Amniotic epithelial cell (primary cell): ENCODE results near the gene KBTBD4.
"Not testable (repeated sequence)": the region's sequence is repeated elsewhere in the genome, so short reads cannot be mapped to it uniquely, and the experiment has no call there.

ENCODE experiments used
- DNase-seq: peaks from one replicate; pipeline ENCODE4 v3.0.0-alpha.2; 2010; ENCODE audit warnings: low read depth

KBTBD4 gene

GRCh38 chr11:47526032-47526431 lies 52.7 kb downstream of the KBTBD4 start:
- DNase-seq: not testable (repeated sequence)

DNA sequence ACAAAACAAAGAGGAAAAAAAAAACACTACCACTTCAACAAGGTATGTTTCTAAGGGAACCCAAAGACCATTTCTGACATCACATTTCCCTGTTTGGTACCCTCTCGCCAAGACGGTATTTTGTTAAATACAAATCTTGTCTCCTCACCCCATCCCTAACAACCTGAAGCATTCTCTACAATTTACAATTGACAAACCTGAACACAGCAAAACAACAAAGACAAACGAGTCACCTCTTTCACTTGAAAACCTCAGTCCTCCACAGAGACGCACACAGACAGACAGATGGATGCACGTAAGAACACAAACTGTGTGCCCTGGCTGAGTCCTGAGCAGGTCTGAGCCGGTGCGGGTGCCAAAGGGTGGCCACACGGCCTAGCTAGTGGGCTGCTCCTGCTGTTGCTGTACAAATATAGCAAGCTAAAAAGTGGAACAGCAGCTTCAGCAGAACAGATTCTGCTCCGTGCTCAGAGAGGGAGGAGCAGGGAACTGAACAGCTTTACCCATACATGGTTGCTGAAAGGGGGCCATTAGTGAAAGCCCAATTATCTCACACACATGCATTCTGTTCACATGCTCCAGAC lies 54.4 kb downstream of the KBTBD4 start:
- DNase-seq: no peak

DNA sequence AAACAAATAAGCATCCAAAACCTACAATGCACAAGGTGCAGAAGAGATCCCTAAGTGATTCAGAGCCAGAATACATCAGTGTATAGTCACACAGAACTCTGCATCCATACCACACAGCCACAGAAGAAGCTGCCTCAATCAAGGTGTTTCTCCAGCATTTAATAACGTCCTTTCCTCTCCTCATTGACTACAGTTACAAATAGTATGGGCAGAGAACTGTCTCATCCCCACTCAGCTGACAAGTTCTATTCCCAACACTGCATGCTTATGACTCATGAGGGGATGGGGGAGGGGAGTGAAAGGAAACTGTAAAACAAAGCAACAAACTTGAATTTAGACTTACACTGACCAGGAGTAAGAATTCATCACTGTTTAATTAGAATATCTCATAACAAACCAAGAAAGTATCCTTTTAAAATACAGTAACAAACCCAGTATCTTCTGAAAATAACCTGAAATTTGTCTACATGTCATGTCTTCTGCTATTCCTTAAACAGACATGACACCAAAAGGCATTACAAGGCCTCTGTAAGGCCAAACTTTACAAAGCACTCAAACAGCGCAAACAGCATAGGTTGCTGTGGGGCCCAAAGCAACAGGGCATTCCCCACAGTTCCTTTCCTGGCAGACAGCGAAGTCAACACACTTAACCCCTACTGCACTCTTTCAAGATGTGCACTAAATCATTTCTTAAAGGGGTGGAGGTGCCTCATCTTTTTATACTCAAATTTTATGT lies 55.1 kb downstream of the KBTBD4 start:
- peak; percentile 83 for DNase-seq
